ENCODE results near the gene MGST2.
"Not testable (repeated sequence)": the region's sequence is repeated elsewhere in the genome, so short reads cannot be mapped to it uniquely, and the experiment has no call there.

The MGST2 gene

DNA sequence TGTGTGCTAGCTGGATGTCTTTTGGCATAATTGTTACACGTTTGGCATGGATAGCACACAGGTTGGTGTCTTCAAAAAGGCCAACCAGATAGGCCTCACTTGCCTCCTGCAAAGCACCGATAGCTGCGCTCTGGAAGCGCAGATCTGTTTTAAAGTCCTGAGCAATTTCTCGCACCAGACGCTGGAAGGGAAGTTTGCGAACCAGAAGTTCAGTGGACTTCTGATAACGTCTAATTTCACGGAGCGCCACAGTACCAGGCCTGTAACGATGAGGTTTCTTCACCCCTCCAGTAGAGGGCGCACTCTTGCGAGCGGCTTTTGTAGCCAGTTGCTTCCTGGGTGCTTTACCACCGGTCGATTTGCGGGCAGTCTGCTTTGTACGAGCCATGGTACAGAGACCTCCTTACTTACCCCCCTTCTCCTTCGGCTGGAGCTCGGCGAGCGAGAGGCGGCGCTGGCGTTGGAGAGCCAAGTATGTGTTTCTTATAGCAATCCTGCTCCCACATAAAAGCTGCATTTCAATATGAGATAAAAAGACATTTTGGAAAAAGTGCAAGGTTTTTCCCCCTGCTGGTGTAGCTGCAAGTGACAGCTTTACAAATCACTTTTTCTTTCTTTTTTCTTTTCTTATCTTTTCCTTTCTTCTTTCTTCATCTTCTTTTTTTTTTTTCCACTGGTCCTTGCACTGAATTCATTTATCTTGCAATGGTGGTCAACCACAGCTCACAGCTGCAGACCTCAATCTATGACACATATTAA is 32.7 kb downstream of the MGST2 start:
- H3K79me2 ChIP-seq (ENCODE audit: control insufficient read depth, low read length); H3K27me3 ChIP-seq (ENCODE audit: control insufficient read depth, low read length); H3K4me3 ChIP-seq (ENCODE audit: low read length); H3K9me3 ChIP-seq (ENCODE audit: control insufficient read depth, insufficient read depth, low read length); H3K4me1 ChIP-seq (ENCODE audit: control insufficient read depth, low read length); H3K27ac ChIP-seq (ENCODE audit: low read depth, low read length); H3K9me2 ChIP-seq (replicated peaks; ENCODE audit: control insufficient read depth, low read length); H3F3A ChIP-seq (ENCODE audit: control insufficient read depth, insufficient read depth); H3K36me3 ChIP-seq (ENCODE audit: control insufficient read depth, low read length); H3K4me2 ChIP-seq (ENCODE audit: low read length); H4K20me1 ChIP-seq (ENCODE audit: control insufficient read depth, insufficient read depth, low read depth, low read length): not testable (repeated sequence)
- TF ChIP-seq, protein P1, sequence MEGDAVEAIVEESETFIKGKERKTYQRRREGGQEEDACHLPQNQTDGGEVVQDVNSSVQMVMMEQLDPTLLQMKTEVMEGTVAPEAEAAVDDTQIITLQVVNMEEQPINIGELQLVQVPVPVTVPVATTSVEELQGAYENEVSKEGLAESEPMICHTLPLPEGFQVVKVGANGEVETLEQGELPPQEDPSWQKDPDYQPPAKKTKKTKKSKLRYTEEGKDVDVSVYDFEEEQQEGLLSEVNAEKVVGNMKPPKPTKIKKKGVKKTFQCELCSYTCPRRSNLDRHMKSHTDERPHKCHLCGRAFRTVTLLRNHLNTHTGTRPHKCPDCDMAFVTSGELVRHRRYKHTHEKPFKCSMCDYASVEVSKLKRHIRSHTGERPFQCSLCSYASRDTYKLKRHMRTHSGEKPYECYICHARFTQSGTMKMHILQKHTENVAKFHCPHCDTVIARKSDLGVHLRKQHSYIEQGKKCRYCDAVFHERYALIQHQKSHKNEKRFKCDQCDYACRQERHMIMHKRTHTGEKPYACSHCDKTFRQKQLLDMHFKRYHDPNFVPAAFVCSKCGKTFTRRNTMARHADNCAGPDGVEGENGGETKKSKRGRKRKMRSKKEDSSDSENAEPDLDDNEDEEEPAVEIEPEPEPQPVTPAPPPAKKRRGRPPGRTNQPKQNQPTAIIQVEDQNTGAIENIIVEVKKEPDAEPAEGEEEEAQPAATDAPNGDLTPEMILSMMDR (IDR thresholded peaks at IDR 0.05; ENCODE audit: low read depth, low read length, poor library complexity, severe bottlenecking), result peak; percentile 41

DNA sequence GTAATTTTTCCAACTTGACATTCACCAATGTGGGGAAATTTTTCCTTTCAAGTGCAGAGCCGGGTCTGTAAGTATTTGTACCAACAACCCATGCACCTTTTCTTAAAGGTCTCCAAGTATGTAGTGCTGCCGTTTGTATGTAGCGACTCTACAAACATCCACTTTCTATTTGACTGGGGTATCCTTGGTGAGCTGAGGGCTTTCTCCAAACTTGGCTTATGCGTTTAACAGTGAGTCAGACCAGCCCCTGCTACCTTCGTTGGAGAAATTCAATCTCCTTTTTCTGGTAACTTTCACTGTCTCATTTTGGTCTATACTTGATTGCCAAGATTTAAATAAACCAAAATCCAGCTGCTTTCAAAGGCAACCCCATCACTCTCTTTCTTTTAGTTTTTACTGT is 34.9 kb downstream of the MGST2 start:
- Histone ChIP-seq H3K27ac (ENCODE audit: low read depth, low read length) (no peak overlapping the region), H3K9me3 (ENCODE audit: control insufficient read depth, insufficient read depth, low read length) (no peaks in the 10 kb centered on the region), H3K4me3 (ENCODE audit: low read length) (no peak overlapping the region), H3K4me2 (ENCODE audit: low read length) (no peak overlapping the region), H3K79me2 (ENCODE audit: control insufficient read depth, low read length) (no peaks in the 10 kb centered on the region), H3K4me1 (ENCODE audit: control insufficient read depth, low read length) (no peaks in the 10 kb centered on the region), H3K36me3 (ENCODE audit: control insufficient read depth, low read length) (no peaks in the 10 kb centered on the region), H4K20me1 (ENCODE audit: control insufficient read depth, insufficient read depth, low read depth, low read length) (no peaks in the 10 kb centered on the region), H3K27me3 (ENCODE audit: control insufficient read depth, low read length) (no peaks in the 10 kb centered on the region), H3F3A (ENCODE audit: control insufficient read depth, insufficient read depth) (no peaks in the 10 kb centered on the region), H3K9me2 (replicated peaks; ENCODE audit: control insufficient read depth, low read length) (no peaks in the 10 kb centered on the region)
- TF ChIP-seq EZH2phosphoT487 (IDR thresholded peaks at IDR 0.05; ENCODE audit: borderline replicate concordance, low read length), result no peak
- TF ChIP-seq, protein P1 (IDR thresholded peaks at IDR 0.05; ENCODE audit: low read depth, low read length, poor library complexity, severe bottlenecking), result no peak

DNA sequence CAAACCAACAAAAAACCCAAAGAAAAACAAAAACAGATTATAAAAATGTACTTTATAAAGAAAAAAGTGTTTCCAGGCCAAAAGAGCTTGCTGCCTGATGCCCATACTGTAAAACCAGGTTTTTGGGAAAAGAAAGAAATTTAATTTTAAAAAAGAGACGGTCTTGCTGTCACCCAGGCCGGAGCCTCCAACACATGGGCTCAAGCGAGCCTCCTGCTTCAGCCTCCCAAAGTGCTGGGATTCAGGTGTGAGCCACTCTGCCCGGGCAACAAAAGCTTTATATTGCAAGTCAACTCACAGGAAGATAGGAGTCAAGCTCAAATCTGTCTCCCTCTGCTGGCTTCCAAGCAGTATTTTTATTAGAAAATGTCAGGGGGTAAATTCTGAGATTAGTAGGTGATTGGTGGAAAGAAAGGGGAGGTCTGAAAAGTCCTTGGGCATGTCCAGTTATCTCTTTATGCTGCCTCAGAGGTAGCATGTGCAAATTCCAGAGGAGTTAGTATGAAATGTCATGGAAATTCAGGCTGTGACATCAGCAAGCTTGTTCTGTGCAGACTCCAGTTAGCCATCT is 39.4 kb downstream of the MGST2 start:
- no peaks in the 10 kb centered on the region for H3K4me1 ChIP-seq (ENCODE audit: control insufficient read depth, low read length)
- no peak for TF ChIP-seq EZH2phosphoT487 (IDR thresholded peaks at IDR 0.05; ENCODE audit: borderline replicate concordance, low read length)
- TF ChIP-seq, protein P1 (IDR thresholded peaks at IDR 0.05; ENCODE audit: low read depth, low read length, poor library complexity, severe bottlenecking), result peak; percentile 43
- no peaks in the 10 kb centered on the region for H3K9me3 ChIP-seq (ENCODE audit: control insufficient read depth, insufficient read depth, low read length)
- H3K4me3 ChIP-seq (ENCODE audit: low read length), result no peak overlapping the region
- H4K20me1 ChIP-seq (ENCODE audit: control insufficient read depth, insufficient read depth, low read depth, low read length), result no peaks in the 10 kb centered on the region
- no peaks in the 10 kb centered on the region for H3K27me3 ChIP-seq (ENCODE audit: control insufficient read depth, low read length)
- H3K36me3 ChIP-seq (ENCODE audit: control insufficient read depth, low read length), result no peaks in the 10 kb centered on the region
- no peak overlapping the region for H3K27ac ChIP-seq (ENCODE audit: low read depth, low read length)
- H3K79me2 ChIP-seq (ENCODE audit: control insufficient read depth, low read length), result no peaks in the 10 kb centered on the region
- H3K9me2 ChIP-seq (replicated peaks; ENCODE audit: control insufficient read depth, low read length), result no peaks in the 10 kb centered on the region
- H3F3A ChIP-seq (ENCODE audit: control insufficient read depth, insufficient read depth), result no peaks in the 10 kb centered on the region
- H3K4me2 ChIP-seq (ENCODE audit: low read length), result no peak overlapping the region

All from DOHH2 (cell line).